Loucy (cell line): ENCODE results near the gene E4F1.

Experiments
- EZH2phosphoT487 ChIP-seq: fragments of 200-600 bp; IDR thresholded peaks from 2 replicates; pipeline ENCODE4 v1.6.1; 2018; ENCODE audit warnings: antibody characterized with exemption, mild to moderate bottlenecking, moderate library complexity, borderline replicate concordance
- TF ChIP-seq, protein P1 (sequence below): fragments of 200-600 bp; sonication (generic); conservative IDR thresholded peaks from 2 replicates; pipeline ENCODE4 v1.5.1; 2014; ENCODE audit warnings: mild to moderate bottlenecking, antibody characterized with exemption, low read length

- TF ChIP-seq, protein P1, sequence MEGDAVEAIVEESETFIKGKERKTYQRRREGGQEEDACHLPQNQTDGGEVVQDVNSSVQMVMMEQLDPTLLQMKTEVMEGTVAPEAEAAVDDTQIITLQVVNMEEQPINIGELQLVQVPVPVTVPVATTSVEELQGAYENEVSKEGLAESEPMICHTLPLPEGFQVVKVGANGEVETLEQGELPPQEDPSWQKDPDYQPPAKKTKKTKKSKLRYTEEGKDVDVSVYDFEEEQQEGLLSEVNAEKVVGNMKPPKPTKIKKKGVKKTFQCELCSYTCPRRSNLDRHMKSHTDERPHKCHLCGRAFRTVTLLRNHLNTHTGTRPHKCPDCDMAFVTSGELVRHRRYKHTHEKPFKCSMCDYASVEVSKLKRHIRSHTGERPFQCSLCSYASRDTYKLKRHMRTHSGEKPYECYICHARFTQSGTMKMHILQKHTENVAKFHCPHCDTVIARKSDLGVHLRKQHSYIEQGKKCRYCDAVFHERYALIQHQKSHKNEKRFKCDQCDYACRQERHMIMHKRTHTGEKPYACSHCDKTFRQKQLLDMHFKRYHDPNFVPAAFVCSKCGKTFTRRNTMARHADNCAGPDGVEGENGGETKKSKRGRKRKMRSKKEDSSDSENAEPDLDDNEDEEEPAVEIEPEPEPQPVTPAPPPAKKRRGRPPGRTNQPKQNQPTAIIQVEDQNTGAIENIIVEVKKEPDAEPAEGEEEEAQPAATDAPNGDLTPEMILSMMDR: no peak
- TF ChIP-seq EZH2phosphoT487: no peak
These were observed 44.9 kb upstream of the E4F1 start for GRCh38 chr16:2178321-2179106.
